ENCODE measurements around the gene SLC25A42. TPM values are rescaled to one million over a fixed set of nuclear protein-coding genes. Genes with fewer than 3 reads are reported as not detected.
"Not testable (repeated sequence)": the region's sequence is repeated elsewhere in the genome, so short reads cannot be mapped to it uniquely, and the experiment has no call there.

Gene SLC25A42
- total RNA-seq, 1 experiment from 2014 or later = 3.5 TPM

- no TSS peak for BruUV-seq (replicated peaks)
- CTCF ChIA-PET = no interaction called here
- Histone ChIP-seq H3K4me3 (ENCODE audit: low read depth, low read length, poor library complexity, severe bottlenecking) (no peak overlapping the region), H3K36me3 (ENCODE audit: insufficient read depth, low read length, poor library complexity, severe bottlenecking) (no peaks in the 10 kb centered on the region), H3K27me3 (replicated peaks; ENCODE audit: insufficient read depth, low read depth, low read length, poor library complexity) (no peaks in the 10 kb centered on the region), H3K9me3 (ENCODE audit: low read depth, low read length, poor library complexity, severe bottlenecking) (no peaks in the 10 kb centered on the region), H3K27ac (ENCODE audit: low read depth, low read length, poor library complexity, severe bottlenecking) (no peak overlapping the region), H3K4me1 (ENCODE audit: insufficient read depth, low read length, poor library complexity, severe bottlenecking) (peaks cover 12% of the 10 kb centered on the region)
- POLR2A ChIA-PET (ENCODE audit: low non-redundant PET) = interaction anchor here (0.6 kb wide), 1 partner anchor 909 kb away, joined by 3 read pairs; no protein-coding TSS in a partner anchor
- TF ChIP-seq CTCF (conservative IDR thresholded peaks at IDR 0.05; ENCODE audit: low read depth, low read length) (no peak), EZH2 (IDR thresholded peaks at IDR 0.05; ENCODE audit: borderline replicate concordance, low read depth, low read length, poor library complexity, severe bottlenecking) (no peak)
- DNase-seq (ENCODE audit: low spot score) = no peak
- intact Hi-C loops (cut with micrococcal nuclease; ENCODE audit: unreplicated experiment) = no loop called here
Observed at GRCh38 chr19:19103167-19103566, 39.4 kb downstream of the SLC25A42 start.

- BruUV-seq (replicated peaks) = no TSS peak
- DNase-seq (ENCODE audit: low spot score) = peak; percentile 83
- no peaks in the 10 kb centered on the region for H3K9me3 ChIP-seq (ENCODE audit: low read depth, low read length, poor library complexity, severe bottlenecking)
- peak overlapping the region; percentile 30 for H3K27ac ChIP-seq (ENCODE audit: low read depth, low read length, poor library complexity, severe bottlenecking)
- intact Hi-C loops (cut with micrococcal nuclease; ENCODE audit: unreplicated experiment) = no loop called here
- ChIA-PET POLR2A (ENCODE audit: low non-redundant PET) (no interaction called here), CTCF (interaction anchor here (0.6 kb wide), 1 partner anchor 16 kb away, joined by 3 read pairs; no protein-coding TSS in a partner anchor)
- H3K4me3 ChIP-seq (ENCODE audit: low read depth, low read length, poor library complexity, severe bottlenecking) = peak overlapping the region; percentile 31
- H3K4me1 ChIP-seq (ENCODE audit: insufficient read depth, low read length, poor library complexity, severe bottlenecking) = peaks cover 12% of the 10 kb centered on the region
- H3K27me3 ChIP-seq (replicated peaks; ENCODE audit: insufficient read depth, low read depth, low read length, poor library complexity) = no peaks in the 10 kb centered on the region
- H3K36me3 ChIP-seq (ENCODE audit: insufficient read depth, low read length, poor library complexity, severe bottlenecking) = no peaks in the 10 kb centered on the region
- no peak for TF ChIP-seq CTCF (conservative IDR thresholded peaks at IDR 0.05; ENCODE audit: low read depth, low read length)
- no peak for TF ChIP-seq EZH2 (IDR thresholded peaks at IDR 0.05; ENCODE audit: borderline replicate concordance, low read depth, low read length, poor library complexity, severe bottlenecking)
Observed at GRCh38 chr19:19105365-19106055, 41.7 kb downstream of the SLC25A42 start.

- DNase-seq (ENCODE audit: low spot score) = no peak
- TF ChIP-seq EZH2 (IDR thresholded peaks at IDR 0.05; ENCODE audit: borderline replicate concordance, low read depth, low read length, poor library complexity, severe bottlenecking) (no peak), CTCF (conservative IDR thresholded peaks at IDR 0.05; ENCODE audit: low read depth, low read length) (no peak)
- no TSS peak for BruUV-seq (replicated peaks)
- no peaks in the 10 kb centered on the region for H3K9me3 ChIP-seq (ENCODE audit: low read depth, low read length, poor library complexity, severe bottlenecking)
- intact Hi-C loops (cut with micrococcal nuclease; ENCODE audit: unreplicated experiment) = no loop called here
- no peaks in the 10 kb centered on the region for H3K27me3 ChIP-seq (replicated peaks; ENCODE audit: insufficient read depth, low read depth, low read length, poor library complexity)
- H3K27ac ChIP-seq (ENCODE audit: low read depth, low read length, poor library complexity, severe bottlenecking) = peak overlapping the region; percentile 30
- peak overlapping the region; percentile 30 for H3K4me3 ChIP-seq (ENCODE audit: low read depth, low read length, poor library complexity, severe bottlenecking)
- POLR2A ChIA-PET (ENCODE audit: low non-redundant PET) = no interaction called here
- peaks cover 12% of the 10 kb centered on the region for H3K4me1 ChIP-seq (ENCODE audit: insufficient read depth, low read length, poor library complexity, severe bottlenecking)
- CTCF ChIA-PET = no interaction called here
- no peaks in the 10 kb centered on the region for H3K36me3 ChIP-seq (ENCODE audit: insufficient read depth, low read length, poor library complexity, severe bottlenecking)
Observed at GRCh38 chr19:19106056-19106551, 42.3 kb downstream of the SLC25A42 start.

- H3K4me3 ChIP-seq (ENCODE audit: low read depth, low read length, poor library complexity, severe bottlenecking); H3K27me3 ChIP-seq (replicated peaks; ENCODE audit: insufficient read depth, low read depth, low read length, poor library complexity); H3K27ac ChIP-seq (ENCODE audit: low read depth, low read length, poor library complexity, severe bottlenecking); intact Hi-C loops (cut with micrococcal nuclease; ENCODE audit: unreplicated experiment); BruUV-seq (replicated peaks); POLR2A ChIA-PET (ENCODE audit: low non-redundant PET); H3K9me3 ChIP-seq (ENCODE audit: low read depth, low read length, poor library complexity, severe bottlenecking); CTCF ChIA-PET; H3K36me3 ChIP-seq (ENCODE audit: insufficient read depth, low read length, poor library complexity, severe bottlenecking); DNase-seq (ENCODE audit: low spot score): not testable (repeated sequence)
- H3K4me1 ChIP-seq (ENCODE audit: insufficient read depth, low read length, poor library complexity, severe bottlenecking) = peaks cover 12% of the 10 kb centered on the region
Observed at GRCh38 chr19:19106938-19107337, 43.1 kb downstream of the SLC25A42 start.

Measured in A673 (cell line).